Testis (tissue), 2 donors: ENCODE results near the gene MYOM3.

Experiments
- POLR2A ChIP-seq: fragments of 450-650 bp; IDR thresholded peaks from one replicate; pipeline ENCODE4 v1.6.1; 2017; ENCODE audit warnings: antibody characterized with exemption, mild to moderate bottlenecking, moderate library complexity
- TF ChIP-seq, protein P1 (sequence below), 3 experiments: fragments of 450-650 bp in 2 of 3; fragments of 200-600 bp in 1 of 3; sonication (generic) in 1 of 3; IDR thresholded peaks; one replicate each; pipeline ENCODE4 v1.5.1; 2016 to 2019; ENCODE audit warnings: antibody characterized with exemption in 3 of 3, mild to moderate bottlenecking in 2 of 3, moderate library complexity in 1 of 3

DNA sequence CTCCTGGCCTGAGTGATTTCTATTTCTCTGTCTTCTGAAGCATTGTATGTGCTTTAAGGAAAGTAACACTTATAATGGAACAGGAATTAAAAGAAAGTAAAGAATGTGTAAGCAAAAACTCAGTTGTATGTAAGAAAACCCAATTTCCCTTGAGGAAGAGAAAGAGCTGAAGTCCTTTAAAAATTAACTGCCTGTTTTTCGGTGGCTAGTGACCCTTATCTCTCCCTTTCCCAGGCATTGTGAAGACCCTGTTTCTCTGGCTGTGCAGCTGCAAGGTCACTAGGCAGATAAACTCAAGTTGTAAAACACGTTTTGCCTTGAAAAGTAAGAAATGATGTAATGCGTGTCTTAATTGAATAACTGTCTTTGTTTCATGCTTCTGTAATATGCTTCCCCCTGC is 8.5 kb downstream of the MYOM3 start:
- TF ChIP-seq, protein P1, sequence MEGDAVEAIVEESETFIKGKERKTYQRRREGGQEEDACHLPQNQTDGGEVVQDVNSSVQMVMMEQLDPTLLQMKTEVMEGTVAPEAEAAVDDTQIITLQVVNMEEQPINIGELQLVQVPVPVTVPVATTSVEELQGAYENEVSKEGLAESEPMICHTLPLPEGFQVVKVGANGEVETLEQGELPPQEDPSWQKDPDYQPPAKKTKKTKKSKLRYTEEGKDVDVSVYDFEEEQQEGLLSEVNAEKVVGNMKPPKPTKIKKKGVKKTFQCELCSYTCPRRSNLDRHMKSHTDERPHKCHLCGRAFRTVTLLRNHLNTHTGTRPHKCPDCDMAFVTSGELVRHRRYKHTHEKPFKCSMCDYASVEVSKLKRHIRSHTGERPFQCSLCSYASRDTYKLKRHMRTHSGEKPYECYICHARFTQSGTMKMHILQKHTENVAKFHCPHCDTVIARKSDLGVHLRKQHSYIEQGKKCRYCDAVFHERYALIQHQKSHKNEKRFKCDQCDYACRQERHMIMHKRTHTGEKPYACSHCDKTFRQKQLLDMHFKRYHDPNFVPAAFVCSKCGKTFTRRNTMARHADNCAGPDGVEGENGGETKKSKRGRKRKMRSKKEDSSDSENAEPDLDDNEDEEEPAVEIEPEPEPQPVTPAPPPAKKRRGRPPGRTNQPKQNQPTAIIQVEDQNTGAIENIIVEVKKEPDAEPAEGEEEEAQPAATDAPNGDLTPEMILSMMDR (IDR thresholded peaks at IDR 0.05), result no peak
- no peak for TF ChIP-seq POLR2A
